Transverse colon (tissue), 4 donors: Measurements from ENCODE around the gene SMIM43. TPM values are rescaled to one million over a fixed set of nuclear protein-coding genes. Genes with fewer than 3 reads are reported as not detected.

Experiments
- DNase-seq: peaks from one replicate; pipeline ENCODE4 v3.0.0-alpha.2; 2019
- H3K27ac ChIP-seq, 4 donors: fragments of 200-600 bp; sonication (generic); 2 replicates each; pipeline ENCODE4 v1.5.1; 2016 to 2018; ENCODE audit warnings: inconsistent platforms in 4 of 4
- H3K27me3 ChIP-seq: fragments of 200-600 bp; sonication (generic); 2 replicates; pipeline ENCODE4 v1.5.1; 2017; ENCODE audit warnings: inconsistent platforms
- H3K36me3 ChIP-seq, 4 donors: fragments of 200-600 bp; sonication (generic); 2 replicates each; pipeline ENCODE4 v1.5.1; 2017 to 2019; ENCODE audit warnings: inconsistent platforms in 4 of 4
- H3K4me1 ChIP-seq, 4 donors: fragments of 200-600 bp; sonication (generic); 2 replicates each; pipeline ENCODE4 v1.5.1; 2017 to 2020; ENCODE audit warnings: inconsistent platforms in 4 of 4
- H3K4me3 ChIP-seq, 4 donors: fragments of 200-600 bp; sonication (generic); 1 replicate in 1 of 4; 2 replicates in 3 of 4; pipeline versions ENCODE4 v1.5.1 to v1.6.1; 2017 to 2019; ENCODE audit warnings: inconsistent platforms in 4 of 4
- H3K9me3 ChIP-seq, 2 donors: fragments of 200-600 bp; sonication (generic); 2 replicates each; pipeline ENCODE4 v1.5.1; 2017 to 2019; ENCODE audit warnings: inconsistent platforms in 2 of 2
- EP300 ChIP-seq: sonication (generic); formaldehyde crosslinking; IDR thresholded peaks from one replicate; pipeline ENCODE4 v1.6.1; 2017; ENCODE audit warnings: antibody characterized with exemption, low read depth
- POLR2A ChIP-seq: fragments of 450-650 bp; IDR thresholded peaks from one replicate; pipeline ENCODE4 v1.6.1; 2016; ENCODE audit warnings: antibody characterized with exemption, mild to moderate bottlenecking, moderate library complexity
- POLR2AphosphoS5 ChIP-seq, 3 donors: sonication (generic); formaldehyde crosslinking; IDR thresholded peaks; one replicate each; pipeline ENCODE4 v1.6.1; 2016; ENCODE audit warnings: antibody characterized with exemption in 3 of 3
- WGBS, 2 donors: methylation state at CpG; one replicate each; pipeline ENCODE4 v1.1.5; 2018; ENCODE audit warnings: low coverage in 1 of 2; 5-methylcytosine and 5-hydroxymethylcytosine counted together
- in situ Hi-C, 4 donors: fragments of 200-750 bp; cut with MboI; loops; one replicate each; pipeline versions ENCODE4 v1.15.0 to v1.15.1; 2017; ENCODE audit warnings: low sequenced_read_pairs in 3 of 4, low pct_ligation_motif_present in 1 of 4, low pct_unique_long_range_greater_than_20kb in 1 of 4
- intact Hi-C: fragments of 100-400 bp; cut with DNase I; formaldehyde crosslinking; loops from one replicate; pipeline ENCODE4 v1.15.1; 2023; ENCODE audit warnings: low total_unique reads
- total RNA-seq, 4 donors: library from RNA; depleted of rRNA; stranded (reverse); fragments of >200 nt; gene quantifications; one replicate each; pipeline ENCODE4 v1.1.0, GENCODE V29; 2016
- TF ChIP-seq, protein P1 (sequence below), 5 experiments: fragments of 200-600 bp in 3 of 5; fragments of 450-650 bp in 2 of 5; sonication (generic) in 3 of 5; IDR thresholded peaks; 1 replicate in 2 of 5; 2 replicates in 3 of 5; pipeline ENCODE4 v1.5.1; 2016 to 2017; ENCODE audit warnings: antibody characterized with exemption in 5 of 5, inconsistent platforms in 3 of 5, mild to moderate bottlenecking in 2 of 5, moderate library complexity in 1 of 5

The SMIM43 gene
- total RNA-seq, 4 donors from 2014 or later, result 0.27 TPM; not detected in 3

DNA sequence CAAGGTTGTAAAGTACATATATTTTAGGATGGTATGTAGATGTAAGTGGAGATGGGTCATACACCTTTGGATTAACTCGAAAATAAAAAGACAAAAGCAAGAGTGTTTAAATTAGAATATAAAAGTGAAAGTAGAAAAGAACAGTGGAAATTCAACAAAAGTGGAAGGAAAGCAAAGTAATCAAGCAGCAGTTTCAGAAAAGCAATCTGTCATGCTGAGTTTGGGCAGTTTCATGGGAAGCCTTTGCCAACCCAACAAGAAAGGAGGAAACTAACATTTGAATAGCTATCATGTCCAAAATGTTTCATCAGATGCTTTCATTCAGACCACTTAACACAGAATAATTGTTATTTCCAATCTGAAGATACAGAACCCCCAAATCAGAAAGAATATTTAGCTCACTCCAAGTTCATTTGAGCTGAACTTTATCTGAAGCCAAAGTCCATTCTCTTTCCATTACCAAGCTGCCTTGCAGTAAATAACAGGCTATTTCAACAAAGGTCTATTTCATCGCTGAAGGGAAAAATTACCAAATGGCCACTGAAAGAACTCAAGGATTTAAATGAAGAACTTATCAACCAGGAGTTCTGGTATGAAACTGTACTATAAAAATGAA lies 34.4 kb upstream of the SMIM43 start:
- DNase-seq, result no peak
- no peak for TF ChIP-seq EP300
- TF ChIP-seq, protein P1, sequence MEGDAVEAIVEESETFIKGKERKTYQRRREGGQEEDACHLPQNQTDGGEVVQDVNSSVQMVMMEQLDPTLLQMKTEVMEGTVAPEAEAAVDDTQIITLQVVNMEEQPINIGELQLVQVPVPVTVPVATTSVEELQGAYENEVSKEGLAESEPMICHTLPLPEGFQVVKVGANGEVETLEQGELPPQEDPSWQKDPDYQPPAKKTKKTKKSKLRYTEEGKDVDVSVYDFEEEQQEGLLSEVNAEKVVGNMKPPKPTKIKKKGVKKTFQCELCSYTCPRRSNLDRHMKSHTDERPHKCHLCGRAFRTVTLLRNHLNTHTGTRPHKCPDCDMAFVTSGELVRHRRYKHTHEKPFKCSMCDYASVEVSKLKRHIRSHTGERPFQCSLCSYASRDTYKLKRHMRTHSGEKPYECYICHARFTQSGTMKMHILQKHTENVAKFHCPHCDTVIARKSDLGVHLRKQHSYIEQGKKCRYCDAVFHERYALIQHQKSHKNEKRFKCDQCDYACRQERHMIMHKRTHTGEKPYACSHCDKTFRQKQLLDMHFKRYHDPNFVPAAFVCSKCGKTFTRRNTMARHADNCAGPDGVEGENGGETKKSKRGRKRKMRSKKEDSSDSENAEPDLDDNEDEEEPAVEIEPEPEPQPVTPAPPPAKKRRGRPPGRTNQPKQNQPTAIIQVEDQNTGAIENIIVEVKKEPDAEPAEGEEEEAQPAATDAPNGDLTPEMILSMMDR (IDR thresholded peaks at IDR 0.05), result no peak
- TF ChIP-seq POLR2A, result no peak
- TF ChIP-seq POLR2AphosphoS5 (IDR thresholded peaks at IDR 0.05), result no peak
- 52 to 62% methylated on average over 2 of the region's 2 CpGs for WGBS, 2 donors
- Histone ChIP-seq H3K27me3 (peaks cover 3% of the 10 kb centered on the region), H3K36me3 (peaks cover 0 to 15% (median 0%) of the 10 kb centered on the region in 4 donors), H3K9me3 (no peaks in the 10 kb centered on the region), H3K27ac (peak overlapping the region in 1 of 4 donors; percentile 92), H3K4me1 (peaks cover 4 to 13% (median 8%) of the 10 kb centered on the region in 4 donors), H3K4me3 (no peak overlapping the region)
- intact Hi-C loops, result no loop called here
- in situ Hi-C loops, result no loop called here

DNA sequence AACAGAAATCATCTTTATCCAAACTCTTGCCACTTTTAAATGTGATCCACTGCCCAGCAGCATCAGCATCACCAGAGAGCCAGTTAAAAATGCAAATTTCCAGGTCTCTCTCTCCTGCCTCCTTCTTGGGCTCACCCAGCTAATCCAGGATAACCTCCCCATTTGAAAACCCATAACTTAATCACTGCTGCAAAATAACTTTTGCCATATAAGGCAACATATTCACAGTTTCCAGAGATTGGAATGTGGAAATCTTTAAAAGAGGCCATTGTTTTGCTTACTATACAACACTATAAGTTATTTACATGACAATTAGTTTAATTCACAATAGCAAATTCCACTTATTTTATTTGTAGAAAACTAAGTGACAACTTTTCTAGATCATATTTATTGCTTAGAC lies 31.3 kb upstream of the SMIM43 start:
- no peak overlapping the region for H3K27ac ChIP-seq
- H3K27me3 ChIP-seq, result peaks cover 13% of the 10 kb centered on the region
- no peak for TF ChIP-seq EP300
- TF ChIP-seq, protein P1 (IDR thresholded peaks at IDR 0.05), result no peak
- TF ChIP-seq POLR2A, result no peak
- TF ChIP-seq POLR2AphosphoS5 (IDR thresholded peaks at IDR 0.05), result no peak
- no peaks in the 10 kb centered on the region for H3K36me3 ChIP-seq
- intact Hi-C loops (no loop called here), in situ Hi-C loops (no loop called here)
- peaks cover 0 to 4% (median 0%) of the 10 kb centered on the region in 4 donors for H3K4me1 ChIP-seq
- H3K4me3 ChIP-seq, result no peak overlapping the region
- DNase-seq, result no peak
- H3K9me3 ChIP-seq, result no peaks in the 10 kb centered on the region

DNA sequence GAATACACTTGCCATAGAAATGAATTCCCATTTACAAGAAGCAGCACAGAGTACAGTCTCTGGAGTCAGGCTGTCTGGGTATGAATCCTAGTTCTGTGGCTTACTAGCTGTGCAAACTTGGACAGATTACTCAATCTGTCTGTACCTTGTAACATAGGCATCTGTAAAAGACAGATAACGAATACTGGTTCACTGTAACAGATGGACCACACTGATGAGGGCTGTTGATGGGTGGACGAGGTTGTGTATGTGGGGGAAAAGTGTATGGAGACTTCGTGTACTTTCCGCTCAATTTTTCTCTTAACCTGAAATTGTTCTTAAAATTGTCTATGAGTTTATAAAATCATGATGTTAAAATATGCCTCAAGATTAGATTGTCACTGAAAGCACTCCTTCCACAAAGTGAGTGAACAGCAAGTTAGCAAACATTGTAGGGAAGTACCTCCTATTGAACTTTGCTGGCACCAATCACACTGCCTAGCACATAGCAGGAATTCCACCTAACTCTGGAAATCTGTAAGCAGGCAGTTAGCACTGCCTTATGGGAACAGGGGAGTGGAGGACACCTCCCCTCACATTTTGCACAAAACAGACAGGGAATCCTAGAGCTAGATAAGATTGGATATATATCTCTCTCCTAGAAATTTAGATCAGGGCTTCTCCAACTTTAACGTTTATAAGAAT lies 29.7 kb upstream of the SMIM43 start:
- Histone ChIP-seq H3K27me3 (peaks cover 13% of the 10 kb centered on the region), H3K36me3 (no peaks in the 10 kb centered on the region), H3K4me1 (no peaks in the 10 kb centered on the region), H3K27ac (no peak overlapping the region), H3K9me3 (no peaks in the 10 kb centered on the region), H3K4me3 (no peak overlapping the region)
- intact Hi-C loops, result no loop called here
- 72 to 75% methylated on average over 4 to 5 of the region's 5 CpGs for WGBS, 2 donors
- TF ChIP-seq POLR2AphosphoS5 (IDR thresholded peaks at IDR 0.05), result no peak
- in situ Hi-C loops, result no loop called here
- no peak for DNase-seq

DNA sequence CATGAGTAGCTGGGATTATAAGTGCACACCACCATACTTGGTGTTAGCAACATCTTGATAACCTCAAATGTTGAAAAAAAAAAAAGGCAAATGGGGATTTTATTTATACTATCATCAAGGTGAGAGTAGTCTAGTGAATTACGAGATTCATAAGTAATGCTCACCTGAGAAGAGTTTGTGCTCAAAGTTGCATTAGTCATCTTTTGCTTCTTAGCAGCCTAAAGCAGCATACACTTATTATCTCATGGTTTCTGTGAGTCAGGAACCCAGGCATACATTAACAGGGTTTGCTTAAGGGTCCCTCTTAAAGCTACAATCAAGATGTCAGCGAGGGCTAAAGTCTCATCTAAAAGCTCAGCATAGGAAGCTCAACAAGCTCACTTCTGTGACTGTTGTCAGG lies 28.0 kb upstream of the SMIM43 start:
- H3K36me3 ChIP-seq, result no peaks in the 10 kb centered on the region
- H3K27me3 ChIP-seq, result peaks cover 15% of the 10 kb centered on the region
- 92 to 100% methylated on average over 2 of the region's 2 CpGs for WGBS, 2 donors
- no peaks in the 10 kb centered on the region for H3K9me3 ChIP-seq
- in situ Hi-C loops, result no loop called here
- H3K4me1 ChIP-seq, result no peaks in the 10 kb centered on the region
- H3K27ac ChIP-seq, result no peak overlapping the region
- DNase-seq, result no peak
- intact Hi-C loops, result no loop called here
- TF ChIP-seq POLR2A (no peak), EP300 (no peak), POLR2AphosphoS5 (IDR thresholded peaks at IDR 0.05) (no peak)
- TF ChIP-seq, protein P1 (IDR thresholded peaks at IDR 0.05), result no peak
- no peak overlapping the region for H3K4me3 ChIP-seq
